Thymus (tissue), 11 donors: ENCODE results near the gene MTHFD2L. TPM values are rescaled to one million over a fixed set of nuclear protein-coding genes. Genes with fewer than 3 reads are reported as not detected.

ENCODE experiments used
- DNase-seq, 9 donors: peaks; one replicate each; pipeline ENCODE4 v3.0.0-alpha.2; 2013; ENCODE audit warnings: low spot score in 9 of 9, low read depth in 6 of 9, missing footprints in 1 of 9
- H3K27ac ChIP-seq, 2 donors: one replicate each; pipeline ENCODE4 v1.5.1; 2013; ENCODE audit warnings: control low read depth in 1 of 2, low read depth in 1 of 2, low read length in 1 of 2, mild to moderate bottlenecking in 1 of 2, moderate library complexity in 1 of 2
- H3K27me3 ChIP-seq, 2 donors: one replicate each; pipeline ENCODE4 v1.5.1; 2013; ENCODE audit warnings: low read length in 1 of 2; ENCODE audit not compliant: control insufficient read depth in 2 of 2, insufficient read depth in 1 of 2
- H3K36me3 ChIP-seq, 2 donors: one replicate each; pipeline ENCODE4 v1.5.1; 2013; ENCODE audit warnings: low read length in 1 of 2, mild to moderate bottlenecking in 1 of 2, moderate library complexity in 1 of 2; ENCODE audit not compliant: control insufficient read depth in 2 of 2, insufficient read depth in 2 of 2
- H3K4me1 ChIP-seq, 2 donors: one replicate each; pipeline ENCODE4 v1.5.1; 2013; ENCODE audit warnings: low read length in 2 of 2; ENCODE audit not compliant: control insufficient read depth in 2 of 2, insufficient read depth in 2 of 2
- H3K4me3 ChIP-seq, 2 donors: one replicate each; pipeline ENCODE4 v1.5.1; 2013; ENCODE audit warnings: low read length in 2 of 2, control low read depth in 1 of 2, mild to moderate bottlenecking in 1 of 2
- H3K9me3 ChIP-seq, 2 donors: one replicate each; pipeline ENCODE4 v1.5.1; 2013; ENCODE audit warnings: low read length in 1 of 2, mild to moderate bottlenecking in 1 of 2; ENCODE audit not compliant: control insufficient read depth in 2 of 2, insufficient read depth in 1 of 2
- WGBS: extraction: QIAGEN DNeasy Blood & Tissue Kit; methylation state at CpG from one replicate; pipeline ENCODE4 v1.1.7; 2013; 5-methylcytosine and 5-hydroxymethylcytosine counted together
- polyA plus RNA-seq: library from polyadenylated mRNA; stranded (reverse); fragments of 200-250 nt; gene quantifications from one replicate; pipeline ENCODE4 v1.2.3, GENCODE V29; 2013
- total RNA-seq: library from RNA; stranded (reverse); fragments of 120-200 nt; gene quantifications from one replicate; pipeline ENCODE4 v1.2.4, GENCODE V29; 2013
- donor health status: healthy.

Gene MTHFD2L
- total and polyA plus RNA-seq, 2 donors = 16.9 to 33.8 TPM

DNA sequence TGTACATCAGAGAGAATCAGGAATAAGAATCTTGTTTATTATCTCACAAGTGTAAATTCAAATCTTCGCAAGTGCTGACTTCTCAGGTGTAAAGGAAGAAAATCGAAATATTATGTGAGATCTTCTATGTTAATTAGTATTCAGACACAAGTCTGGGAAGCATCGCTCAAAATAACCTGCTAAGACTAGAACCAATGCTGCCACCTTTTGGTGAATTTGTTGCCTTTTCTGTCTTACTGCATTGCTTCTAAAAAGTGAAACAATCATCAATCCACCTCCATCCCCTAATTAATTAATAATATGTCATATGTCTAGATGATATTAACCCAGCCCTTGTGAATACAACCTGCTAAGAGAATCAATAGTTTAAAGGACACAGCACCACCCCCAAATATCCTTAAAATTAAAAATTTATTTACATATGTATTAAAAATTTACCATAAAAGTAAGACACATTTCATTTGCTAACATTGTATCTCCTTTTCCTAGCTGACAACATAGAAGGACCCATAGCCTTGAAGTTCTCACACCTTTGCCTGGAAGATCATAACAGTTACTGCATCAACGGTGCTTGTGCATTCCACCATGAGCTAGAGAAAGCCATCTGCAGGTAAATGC, 153.9 kb downstream of the MTHFD2L start:
- no peak overlapping the region for H3K27ac ChIP-seq
- H3K27me3 ChIP-seq = no peaks in the 10 kb centered on the region
- H3K9me3 ChIP-seq = no peaks in the 10 kb centered on the region
- no peaks in the 10 kb centered on the region for H3K36me3 ChIP-seq
- no peak overlapping the region for H3K4me3 ChIP-seq
- WGBS = 48% methylated on average over 4 of the region's 4 CpGs
- no peaks in the 10 kb centered on the region for H3K4me1 ChIP-seq
- peak in 7 of 9 donors; percentile 13 to 67 (median 34) for DNase-seq

GRCh38 chr4:74314329-74314728, 156.4 kb downstream of the MTHFD2L start:
- Histone ChIP-seq H3K9me3 (no peaks in the 10 kb centered on the region), H3K27me3 (no peaks in the 10 kb centered on the region), H3K4me1 (no peaks in the 10 kb centered on the region), H3K4me3 (no peak overlapping the region), H3K27ac (no peak overlapping the region), H3K36me3 (no peaks in the 10 kb centered on the region)
- 99% methylated on average over 2 of the region's 2 CpGs for WGBS
- no peak for DNase-seq

GRCh38 chr4:74314944-74315343, 157.0 kb downstream of the MTHFD2L start:
- Histone ChIP-seq H3K9me3 (no peaks in the 10 kb centered on the region), H3K4me1 (no peaks in the 10 kb centered on the region), H3K27ac (no peak overlapping the region), H3K27me3 (no peaks in the 10 kb centered on the region), H3K36me3 (no peaks in the 10 kb centered on the region), H3K4me3 (no peak overlapping the region)
- no peak for DNase-seq
- WGBS = 93% methylated on average over 2 of the region's 2 CpGs

DNA sequence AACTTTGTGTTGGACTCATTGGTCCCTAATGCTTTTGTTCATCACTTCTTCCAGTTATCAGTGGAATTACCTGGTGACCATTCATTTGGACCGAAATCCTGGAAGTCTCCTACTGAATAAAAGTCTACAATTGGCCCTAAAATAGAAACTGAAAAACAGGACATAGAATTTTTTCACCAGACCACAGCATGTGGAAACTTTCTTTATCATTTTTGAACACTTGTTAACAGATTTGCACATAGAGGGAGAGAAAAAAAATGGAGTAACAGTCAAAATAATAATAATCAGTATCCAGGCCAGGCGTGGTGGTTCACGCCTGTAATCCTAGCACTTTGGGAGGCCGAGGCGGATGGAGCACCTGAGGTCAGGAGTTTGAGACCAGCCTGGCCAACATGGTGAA, 157.5 kb downstream of the MTHFD2L start:
- Histone ChIP-seq H3K4me1 (no peaks in the 10 kb centered on the region), H3K27me3 (no peaks in the 10 kb centered on the region), H3K9me3 (no peaks in the 10 kb centered on the region), H3K4me3 (no peak overlapping the region), H3K27ac (no peak overlapping the region), H3K36me3 (no peaks in the 10 kb centered on the region)
- no peak for DNase-seq
- WGBS = 73% methylated on average over 5 of the region's 5 CpGs

- H3K36me3 ChIP-seq = no peaks in the 10 kb centered on the region
- no peaks in the 10 kb centered on the region for H3K4me1 ChIP-seq
- H3K9me3 ChIP-seq = no peaks in the 10 kb centered on the region
- no peak overlapping the region for H3K4me3 ChIP-seq
- no peak overlapping the region for H3K27ac ChIP-seq
- 73% methylated on average over 2 of the region's 2 CpGs for WGBS
- H3K27me3 ChIP-seq = no peaks in the 10 kb centered on the region
- DNase-seq = no peak
These were observed 158.5 kb downstream of the MTHFD2L start for GRCh38 chr4:74316397-74316796.

GRCh38 chr4:74317616-74318246, 159.8 kb downstream of the MTHFD2L start:
- H3K9me3 ChIP-seq = no peaks in the 10 kb centered on the region
- H3K27me3 ChIP-seq = no peaks in the 10 kb centered on the region
- H3K4me3 ChIP-seq = no peak overlapping the region
- no peaks in the 10 kb centered on the region for H3K4me1 ChIP-seq
- no peaks in the 10 kb centered on the region for H3K36me3 ChIP-seq
- H3K27ac ChIP-seq = no peak overlapping the region
- WGBS = 96% methylated on average over 3 of the region's 3 CpGs
- DNase-seq = no peak

- Histone ChIP-seq H3K27ac (no peak overlapping the region), H3K4me3 (no peak overlapping the region), H3K4me1 (no peaks in the 10 kb centered on the region), H3K27me3 (no peaks in the 10 kb centered on the region), H3K9me3 (no peaks in the 10 kb centered on the region), H3K36me3 (no peaks in the 10 kb centered on the region)
- DNase-seq = no peak
- WGBS = 98% methylated on average over 2 of the region's 2 CpGs
These were observed 160.4 kb downstream of the MTHFD2L start for GRCh38 chr4:74318276-74318675.

DNA sequence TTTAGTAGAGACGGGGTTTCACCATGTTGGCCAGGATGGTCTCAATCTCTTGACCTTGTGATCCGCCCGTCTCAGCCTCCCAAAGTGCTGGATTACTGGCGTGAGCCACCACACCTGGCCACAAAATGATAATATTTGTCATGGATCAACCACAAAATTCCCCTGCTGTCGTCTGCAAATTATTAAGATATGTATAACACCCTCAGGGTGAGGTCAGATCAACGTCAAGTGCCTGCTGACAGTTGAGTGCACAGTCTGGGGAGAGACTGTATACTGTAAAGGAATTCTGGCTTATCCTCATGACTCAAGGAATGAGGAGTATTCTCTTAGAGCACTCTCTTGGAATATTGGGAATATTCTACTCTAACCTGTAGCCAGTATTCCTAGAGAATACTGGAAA, 161.6 kb downstream of the MTHFD2L start:
- no peaks in the 10 kb centered on the region for H3K27me3 ChIP-seq
- H3K4me1 ChIP-seq = no peaks in the 10 kb centered on the region
- H3K36me3 ChIP-seq = no peaks in the 10 kb centered on the region
- DNase-seq = no peak
- 97% methylated on average over 6 of the region's 6 CpGs for WGBS
- no peaks in the 10 kb centered on the region for H3K9me3 ChIP-seq
- no peak overlapping the region for H3K4me3 ChIP-seq
- no peak overlapping the region for H3K27ac ChIP-seq

- no peaks in the 10 kb centered on the region for H3K9me3 ChIP-seq
- no peaks in the 10 kb centered on the region for H3K27me3 ChIP-seq
- no peaks in the 10 kb centered on the region for H3K4me1 ChIP-seq
- WGBS = 49% methylated on average over 4 of the region's 4 CpGs
- no peak overlapping the region for H3K4me3 ChIP-seq
- H3K27ac ChIP-seq = no peak overlapping the region
- DNase-seq = peak; percentile 11 to 73 (median 22)
- H3K36me3 ChIP-seq = no peaks in the 10 kb centered on the region
These were observed 162.7 kb downstream of the MTHFD2L start for GRCh38 chr4:74320559-74321118.
